ENCODE data around the gene NKTR.

The NKTR gene

GRCh38 chr3:42697289-42698051, 97.0 kb downstream of the NKTR start:
- DNase-seq = no peak
